Uterus (tissue), 4 donors: ENCODE results near the gene SYT2. TPM values are rescaled to one million over a fixed set of nuclear protein-coding genes. Genes with fewer than 3 reads are reported as not detected.
A peak's percentile ranks its signal among the peaks of the same experiment; 100 is the strongest.
"Not testable (repeated sequence)": the region's sequence is repeated elsewhere in the genome, so short reads cannot be mapped to it uniquely, and the experiment has no call there.

ENCODE experiments used
- DNase-seq, 2 donors: peaks; one replicate each; pipeline ENCODE4 v3.0.0-alpha.2; 2019 to 2020
- H3K27ac ChIP-seq, 2 donors: fragments of 200-600 bp; sonication (generic); 1 replicate in 1 of 2; 2 replicates in 1 of 2; pipeline ENCODE4 v1.5.1; 2016 to 2018
- H3K27me3 ChIP-seq, 2 donors: fragments of 200-600 bp; sonication (generic); one replicate each; pipeline ENCODE4 v1.5.1; 2018 to 2019; ENCODE audit warnings: control low read depth in 1 of 2
- H3K36me3 ChIP-seq, 2 donors: fragments of 200-600 bp; sonication (generic); one replicate each; pipeline ENCODE4 v1.5.1; 2019; ENCODE audit warnings: control low read depth in 1 of 2
- H3K4me1 ChIP-seq, 2 donors: fragments of 200-600 bp; sonication (generic); one replicate each; pipeline ENCODE4 v1.5.1; 2018 to 2019; ENCODE audit warnings: control low read depth in 1 of 2
- H3K4me3 ChIP-seq, 2 donors: fragments of 200-600 bp; sonication (generic); 1 replicate in 1 of 2; 2 replicates in 1 of 2; pipeline ENCODE4 v1.5.1; 2018 to 2019; ENCODE audit warnings: mild to moderate bottlenecking in 1 of 2
- H3K9me3 ChIP-seq, 2 donors: fragments of 200-600 bp; sonication (generic); one replicate each; pipeline ENCODE4 v1.5.1; 2019; ENCODE audit warnings: control low read depth in 1 of 2
- CTCF ChIP-seq, 4 experiments: fragments of 200-600 bp in 2 of 4; fragments of 450-650 bp in 2 of 4; sonication (generic) in 2 of 4; IDR thresholded peaks; one replicate each; pipeline ENCODE4 v1.5.1; 2016 to 2019; ENCODE audit warnings: antibody characterized with exemption in 4 of 4, mild to moderate bottlenecking in 2 of 4, moderate library complexity in 1 of 4
- POLR2A ChIP-seq, 2 donors: fragments of 450-650 bp; IDR thresholded peaks; one replicate each; pipeline ENCODE4 v1.6.1; 2016; ENCODE audit warnings: antibody characterized with exemption in 2 of 2, mild to moderate bottlenecking in 1 of 2, moderate library complexity in 1 of 2
- intact Hi-C: fragments of 100-400 bp; cut with DNase I; formaldehyde crosslinking; loops from one replicate; pipeline ENCODE4 v1.15.1; 2023; ENCODE audit warnings: low total_unique reads
- total RNA-seq, 4 donors: library from RNA; depleted of rRNA in 3 of 4; stranded (reverse); fragments of >200 nt in 3 of 4; gene quantifications; one replicate each; pipeline versions ENCODE4 v1.1.0 to v1.2.4, GENCODE V29; 2014 to 2023
- donor health status: DM: yes; HTN: yes; CAD: no.

Gene SYT2
- total RNA-seq, 4 donors from 2014 or later = 1.1 TPM; not detected in 3

- no peaks in the 10 kb centered on the region for H3K36me3 ChIP-seq
- H3K4me1 ChIP-seq = no peaks in the 10 kb centered on the region
- intact Hi-C loops = no loop called here
- TF ChIP-seq POLR2A (IDR thresholded peaks at IDR 0.05) (no peak), CTCF (IDR thresholded peaks at IDR 0.05) (no peak)
- no peak overlapping the region for H3K27ac ChIP-seq
- DNase-seq = no peak
- no peaks in the 10 kb centered on the region for H3K27me3 ChIP-seq
- no peaks in the 10 kb centered on the region for H3K9me3 ChIP-seq
- no peak overlapping the region for H3K4me3 ChIP-seq
Measured at GRCh38 chr1:202628646-202629215, 81.5 kb downstream of the SYT2 start.

- H3K27me3 ChIP-seq = no peaks in the 10 kb centered on the region
- DNase-seq = no peak
- intact Hi-C loops = no loop called here
- no peak overlapping the region for H3K27ac ChIP-seq
- H3K9me3 ChIP-seq = no peaks in the 10 kb centered on the region
- peaks cover 0 to 4% of the 10 kb centered on the region in 2 donors for H3K4me1 ChIP-seq
- no peak for TF ChIP-seq CTCF (IDR thresholded peaks at IDR 0.05)
- TF ChIP-seq POLR2A (IDR thresholded peaks at IDR 0.05) = no peak
- no peak overlapping the region for H3K4me3 ChIP-seq
- H3K36me3 ChIP-seq = no peaks in the 10 kb centered on the region
Measured at GRCh38 chr1:202627841-202628565, 82.3 kb downstream of the SYT2 start.

DNA sequence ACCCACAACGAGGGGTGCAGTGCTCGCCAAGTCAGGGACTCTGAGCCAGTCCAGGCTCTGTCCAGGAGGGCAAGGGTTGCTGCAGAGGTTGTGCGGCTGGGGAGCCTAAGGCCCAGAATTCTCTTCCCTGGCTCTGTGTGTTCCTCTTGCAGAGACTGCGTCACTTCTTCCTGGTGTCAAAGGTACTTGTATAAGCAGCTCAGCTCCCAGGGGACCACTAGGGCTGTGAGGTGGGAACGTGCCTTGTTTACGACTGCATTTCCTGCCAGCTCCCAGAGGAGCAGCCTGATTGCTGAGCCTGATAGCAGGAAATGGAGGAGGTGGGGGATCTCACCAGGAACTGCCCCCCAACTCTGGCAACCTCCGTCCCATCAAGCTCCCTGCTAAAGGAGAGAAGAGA, 83.2 kb downstream of the SYT2 start:
- H3K4me3 ChIP-seq, intact Hi-C loops, H3K27me3 ChIP-seq, H3K27ac ChIP-seq, H3K36me3 ChIP-seq, H3K4me1 ChIP-seq, DNase-seq, H3K9me3 ChIP-seq: not testable (repeated sequence)

GRCh38 chr1:202625416-202626360, 84.6 kb downstream of the SYT2 start:
- no peak overlapping the region for H3K4me3 ChIP-seq
- H3K36me3 ChIP-seq = no peaks in the 10 kb centered on the region
- no peaks in the 10 kb centered on the region for H3K9me3 ChIP-seq
- H3K27ac ChIP-seq = no peak overlapping the region
- peak; percentile 68 to 75 for DNase-seq
- intact Hi-C loops = no loop called here
- H3K27me3 ChIP-seq = no peaks in the 10 kb centered on the region
- peak; percentile 59 to 80 (median 74) for TF ChIP-seq CTCF (IDR thresholded peaks at IDR 0.05)
- no peak for TF ChIP-seq POLR2A (IDR thresholded peaks at IDR 0.05)
- H3K4me1 ChIP-seq = peaks cover 0 to 6% of the 10 kb centered on the region in 2 donors

GRCh38 chr1:202624781-202625108, 85.5 kb downstream of the SYT2 start:
- H3K4me3 ChIP-seq = no peak overlapping the region
- no peaks in the 10 kb centered on the region for H3K27me3 ChIP-seq
- intact Hi-C loops = no loop called here
- peaks cover 0 to 6% of the 10 kb centered on the region in 2 donors for H3K4me1 ChIP-seq
- H3K27ac ChIP-seq = no peak overlapping the region
- H3K9me3 ChIP-seq = no peaks in the 10 kb centered on the region
- H3K36me3 ChIP-seq = no peaks in the 10 kb centered on the region
- no peak for TF ChIP-seq POLR2A (IDR thresholded peaks at IDR 0.05)
- TF ChIP-seq CTCF (IDR thresholded peaks at IDR 0.05) = no peak
- no peak for DNase-seq
